ENCODE data around the gene ATP2A3.

ATP2A3 gene

DNA sequence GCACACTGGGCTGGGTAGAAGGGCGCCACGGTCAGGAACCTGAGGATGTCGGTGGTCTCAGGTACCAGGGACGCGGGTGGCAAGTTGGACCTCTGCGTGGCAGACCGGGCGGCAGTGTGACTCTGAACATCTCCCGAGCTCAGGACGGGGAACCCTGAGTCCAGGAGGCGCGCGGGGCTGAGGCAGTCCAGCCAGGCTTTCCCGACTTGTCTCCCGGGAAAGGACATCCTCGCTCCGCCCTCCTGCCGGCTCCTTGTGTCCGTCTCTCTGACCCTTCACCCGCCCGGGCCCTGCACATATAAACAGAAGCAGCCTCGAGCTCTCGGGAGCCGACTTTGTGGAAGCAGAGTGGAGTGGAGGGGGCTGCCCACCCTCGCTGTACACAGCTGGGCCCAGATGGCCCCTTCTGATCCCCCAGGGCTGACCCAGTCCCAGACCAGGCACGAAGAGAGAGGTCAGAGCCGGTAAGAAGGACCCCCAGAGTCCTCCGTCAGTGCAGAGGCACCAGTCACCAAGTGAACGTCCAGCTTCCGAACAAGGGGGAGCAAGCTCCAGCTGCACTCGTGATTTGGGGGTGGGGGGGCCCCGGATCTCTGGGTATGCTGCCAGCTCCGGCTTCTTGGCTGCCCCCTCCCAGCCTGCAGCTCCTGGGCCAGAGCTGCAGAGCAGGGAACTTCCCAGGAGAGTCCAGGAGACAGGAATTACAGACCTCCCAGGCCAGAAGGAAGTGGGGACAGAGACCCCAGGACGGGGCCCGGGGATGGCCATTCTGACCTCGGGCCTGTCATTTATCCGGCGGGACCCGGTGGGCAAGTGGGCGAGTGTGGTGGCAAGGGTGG is 39.5 kb downstream of the ATP2A3 start:
- no peak for DNase-seq (ENCODE audit: low read depth in 1 of 2, low spot score in 1 of 2)
- in situ Hi-C loops (cut with HindIII; ENCODE audit: low pct_unique_long_range_greater_than_20kb, low sequenced_read_pairs), result no loop called here
- TF ChIP-seq JUND (IDR thresholded peaks at IDR 0.05; ENCODE audit: low read depth), result no peak

DNA sequence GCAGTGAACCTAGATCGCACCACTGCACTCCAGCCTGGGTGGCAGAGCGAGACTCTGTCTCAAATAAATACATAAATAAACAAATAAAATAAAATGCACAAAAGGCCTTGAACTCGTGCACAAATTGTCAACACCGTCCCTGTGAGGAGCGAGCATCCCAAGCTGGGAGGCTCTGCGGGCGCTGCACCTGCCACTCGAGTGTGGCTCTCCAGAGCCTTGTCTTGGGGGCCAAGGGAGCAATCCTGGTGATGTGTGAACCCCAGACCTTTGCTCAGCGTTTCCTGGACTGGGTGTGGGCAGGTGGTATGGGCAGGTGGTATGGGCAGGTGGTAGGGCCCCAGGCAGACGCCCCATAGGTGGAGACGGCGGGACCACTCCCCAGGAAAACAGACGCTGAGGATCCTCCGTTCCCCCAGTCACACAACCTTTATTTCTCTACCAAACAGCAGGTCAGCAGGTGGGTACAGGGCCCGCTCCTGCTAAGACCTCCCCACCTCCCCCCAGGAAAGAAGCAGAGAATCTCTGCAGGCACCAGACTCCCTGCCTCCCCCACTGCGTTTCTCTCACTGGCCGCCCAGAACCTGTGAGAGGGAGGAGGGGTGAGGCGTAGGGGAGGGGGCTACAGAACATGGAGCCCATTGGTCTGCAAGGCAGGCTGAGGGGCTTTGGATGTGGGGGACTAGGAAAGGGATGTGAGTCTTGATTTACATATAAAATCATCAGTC is 40.6 kb downstream of the ATP2A3 start:
- in situ Hi-C loops (cut with HindIII; ENCODE audit: low pct_unique_long_range_greater_than_20kb, low sequenced_read_pairs), result no loop called here
- DNase-seq (ENCODE audit: low read depth in 1 of 2, low spot score in 1 of 2), result no peak
- no peak for TF ChIP-seq JUND (IDR thresholded peaks at IDR 0.05; ENCODE audit: low read depth)

DNA sequence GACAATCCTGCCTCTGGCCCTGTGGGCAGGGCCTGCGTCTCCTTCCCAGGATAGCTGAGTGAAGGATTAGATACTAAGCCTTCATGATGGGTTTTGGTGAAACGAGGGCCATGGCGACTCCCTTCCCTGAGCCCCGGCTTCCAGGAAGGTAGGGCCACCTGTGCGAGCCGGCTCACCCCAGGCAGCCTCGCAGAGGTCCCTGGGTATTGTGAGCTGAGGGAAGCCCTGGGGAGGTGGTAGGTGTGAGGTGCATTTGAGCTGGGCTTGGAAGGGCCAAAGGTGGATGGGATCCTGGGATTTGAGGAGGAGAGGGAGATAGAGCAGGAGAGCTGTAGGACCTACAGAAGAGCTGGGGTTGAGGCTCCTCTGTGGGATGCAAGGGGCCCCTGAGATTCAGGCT is 41.5 kb downstream of the ATP2A3 start:
- in situ Hi-C loops (cut with HindIII; ENCODE audit: low pct_unique_long_range_greater_than_20kb, low sequenced_read_pairs), result no loop called here
- no peak for TF ChIP-seq JUND (IDR thresholded peaks at IDR 0.05; ENCODE audit: low read depth)
- no peak for DNase-seq (ENCODE audit: low read depth in 1 of 2, low spot score in 1 of 2)

DNA sequence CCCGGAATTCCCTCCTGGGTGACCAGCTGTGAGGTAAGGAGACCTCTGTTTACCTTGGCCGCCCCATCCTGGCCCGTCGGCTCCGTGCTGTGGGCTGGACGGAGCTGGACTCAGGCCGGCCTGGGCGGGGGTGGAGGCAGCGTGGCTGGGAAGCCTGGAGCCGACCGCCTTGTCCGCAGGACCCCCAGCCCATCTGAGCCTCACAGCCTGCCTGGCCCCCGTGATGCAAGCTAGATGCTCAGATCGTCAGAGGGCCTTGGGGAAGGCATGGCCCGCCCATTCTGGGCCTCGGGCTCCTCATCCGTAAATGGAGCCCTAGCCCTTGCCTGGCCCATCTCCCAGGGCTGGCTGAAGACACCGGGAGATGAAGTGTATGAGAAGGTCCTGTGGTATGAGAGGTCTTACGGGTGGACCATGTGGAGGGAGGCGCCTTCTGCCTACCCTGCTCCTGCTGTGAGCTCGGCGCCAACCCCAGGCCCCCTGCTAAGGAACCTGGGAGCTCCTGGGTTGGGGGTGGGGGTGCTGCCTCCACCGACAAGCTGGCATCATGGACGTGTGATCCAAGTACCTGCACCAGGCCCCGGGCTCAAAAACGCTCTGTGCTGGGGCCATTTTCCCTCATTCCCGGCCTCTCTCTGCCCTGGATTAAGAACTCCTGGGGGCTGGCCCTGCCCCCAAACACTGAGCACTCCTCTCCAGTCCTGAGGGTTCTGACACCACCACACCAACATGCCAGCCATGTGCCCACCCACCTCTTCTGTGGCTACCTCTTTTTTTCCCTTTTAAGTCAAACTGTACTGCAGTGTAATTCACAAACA is 42.5 kb downstream of the ATP2A3 start:
- DNase-seq (ENCODE audit: low read depth in 1 of 2, low spot score in 1 of 2), result no peak
- TF ChIP-seq JUND (IDR thresholded peaks at IDR 0.05; ENCODE audit: low read depth), result no peak
- in situ Hi-C loops (cut with HindIII; ENCODE audit: low pct_unique_long_range_greater_than_20kb, low sequenced_read_pairs), result no loop called here

DNA sequence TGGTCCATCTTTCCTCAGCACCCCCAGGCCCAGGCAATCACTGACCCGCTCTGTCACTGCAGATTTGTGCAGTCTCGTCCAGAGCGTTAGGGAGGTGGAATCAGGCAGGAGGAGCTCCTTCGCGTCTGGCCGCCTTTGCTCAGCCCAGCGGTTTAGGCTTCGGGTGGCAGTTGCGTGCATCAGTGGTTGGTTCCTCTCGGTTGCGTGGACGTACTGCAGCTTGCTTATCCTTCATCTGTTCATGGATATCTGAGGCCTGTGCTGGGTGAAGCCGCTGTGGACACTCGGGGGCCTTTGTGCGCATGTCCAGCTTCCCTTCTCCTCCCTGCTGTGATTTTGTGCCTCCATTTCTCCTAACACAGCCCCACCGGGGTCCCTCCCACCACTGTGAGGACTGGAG is 43.2 kb downstream of the ATP2A3 start:
- no peak for TF ChIP-seq JUND (IDR thresholded peaks at IDR 0.05; ENCODE audit: low read depth)
- in situ Hi-C loops (cut with HindIII; ENCODE audit: low pct_unique_long_range_greater_than_20kb, low sequenced_read_pairs), result no loop called here
- DNase-seq (ENCODE audit: low read depth in 1 of 2, low spot score in 1 of 2), result no peak

DNA sequence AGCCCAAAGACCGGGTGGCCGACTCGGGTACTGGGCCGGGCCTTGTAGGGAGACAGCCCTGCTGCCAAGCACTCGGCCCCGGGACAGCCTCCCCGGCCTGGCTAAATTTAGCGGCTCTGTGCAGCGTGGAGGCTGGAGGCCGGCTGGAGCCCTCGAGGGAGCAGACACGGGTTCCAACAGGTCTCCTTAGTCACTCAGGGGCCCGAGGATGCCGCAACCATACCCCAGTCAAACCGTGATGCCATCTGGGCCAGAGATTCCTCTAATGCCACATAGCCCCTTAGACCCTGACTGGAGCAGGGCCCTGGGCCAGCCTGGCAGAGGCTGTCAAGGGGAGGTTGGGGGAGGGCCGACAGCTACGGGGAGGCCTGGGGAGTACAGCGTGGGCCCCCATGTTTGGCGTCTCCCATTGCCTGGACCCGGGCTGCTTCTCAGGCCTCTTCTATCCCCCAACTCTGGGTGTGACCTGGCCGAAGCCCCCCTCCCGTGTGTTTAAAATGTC is 45.1 kb downstream of the ATP2A3 start:
- in situ Hi-C loops (cut with HindIII; ENCODE audit: low pct_unique_long_range_greater_than_20kb, low sequenced_read_pairs), result no loop called here
- TF ChIP-seq JUND (IDR thresholded peaks at IDR 0.05; ENCODE audit: low read depth), result no peak
- DNase-seq (ENCODE audit: low read depth in 1 of 2, low spot score in 1 of 2), result no peak

DNA sequence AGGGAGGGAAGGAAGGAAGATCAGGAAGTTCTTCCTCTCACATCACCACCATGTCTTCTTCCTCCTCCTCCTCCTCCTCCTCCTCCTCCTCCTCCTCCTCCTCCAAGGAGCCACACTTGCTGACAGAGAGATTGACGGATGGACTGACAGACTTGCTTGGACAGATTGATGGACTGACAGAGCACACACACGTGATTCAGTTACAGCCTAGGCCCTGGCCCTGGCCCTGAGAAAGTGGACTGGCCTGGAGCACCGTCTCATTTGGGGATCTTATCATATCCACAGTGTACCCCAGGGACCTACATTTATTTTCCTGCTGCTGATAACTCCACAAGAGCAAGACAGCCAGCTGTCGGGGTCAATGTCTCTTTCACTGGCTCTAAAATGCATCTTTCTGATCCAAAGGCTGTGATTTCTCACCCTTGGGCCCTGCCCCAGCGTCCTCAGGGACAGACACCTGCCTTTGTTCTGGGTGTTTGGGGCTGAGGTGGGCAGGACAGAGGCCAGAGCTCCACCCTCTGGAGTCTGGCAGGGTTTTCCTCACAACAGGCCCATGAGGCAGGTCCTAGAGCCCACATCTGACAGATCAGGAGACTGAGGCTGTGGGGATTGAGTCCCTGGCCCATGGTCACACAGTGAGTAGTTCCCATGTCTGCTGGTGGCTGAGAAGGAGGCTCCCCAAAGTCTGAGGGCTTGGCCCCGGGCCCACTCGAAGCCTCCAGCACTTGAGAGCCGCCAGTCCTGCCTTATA is 45.7 kb downstream of the ATP2A3 start:
- no peak for TF ChIP-seq JUND (IDR thresholded peaks at IDR 0.05; ENCODE audit: low read depth)
- in situ Hi-C loops (cut with HindIII; ENCODE audit: low pct_unique_long_range_greater_than_20kb, low sequenced_read_pairs), result no loop called here

DNA sequence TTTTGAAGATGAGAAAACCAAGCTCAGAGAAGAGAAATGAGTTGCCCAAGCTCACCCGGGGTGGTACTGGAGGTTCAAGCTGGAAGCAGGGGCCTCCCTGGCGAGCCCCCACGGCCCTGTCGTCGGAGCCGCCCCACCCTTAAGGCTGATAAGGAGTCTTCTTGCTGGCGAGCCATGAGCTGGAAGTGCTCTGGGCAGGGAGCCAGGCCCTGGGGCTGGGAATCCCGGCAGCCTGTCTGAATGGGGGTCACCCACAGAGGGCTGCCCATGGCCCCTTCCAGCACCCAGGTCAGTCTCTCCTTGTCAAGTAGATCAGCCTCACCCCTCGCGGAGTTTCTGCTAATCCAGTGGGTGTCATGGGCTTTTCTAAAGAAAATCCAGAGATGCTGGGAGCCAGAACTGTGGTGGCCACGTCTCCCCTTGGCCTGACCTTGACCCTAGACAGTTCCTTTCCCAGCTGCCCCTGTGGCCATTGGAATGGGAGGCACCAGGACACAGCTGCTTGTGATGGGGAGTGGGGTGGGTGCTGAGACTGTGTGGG is 46.8 kb downstream of the ATP2A3 start:
- DNase-seq (ENCODE audit: low read depth in 1 of 2, low spot score in 1 of 2), result no peak
- in situ Hi-C loops (cut with HindIII; ENCODE audit: low pct_unique_long_range_greater_than_20kb, low sequenced_read_pairs), result no loop called here
- no peak for TF ChIP-seq JUND (IDR thresholded peaks at IDR 0.05; ENCODE audit: low read depth)

More for the DNA sequence above, 45.7 kb downstream of the ATP2A3 start:
- no peak for DNase-seq (ENCODE audit: low read depth in 1 of 2, low spot score in 1 of 2)

DNA sequence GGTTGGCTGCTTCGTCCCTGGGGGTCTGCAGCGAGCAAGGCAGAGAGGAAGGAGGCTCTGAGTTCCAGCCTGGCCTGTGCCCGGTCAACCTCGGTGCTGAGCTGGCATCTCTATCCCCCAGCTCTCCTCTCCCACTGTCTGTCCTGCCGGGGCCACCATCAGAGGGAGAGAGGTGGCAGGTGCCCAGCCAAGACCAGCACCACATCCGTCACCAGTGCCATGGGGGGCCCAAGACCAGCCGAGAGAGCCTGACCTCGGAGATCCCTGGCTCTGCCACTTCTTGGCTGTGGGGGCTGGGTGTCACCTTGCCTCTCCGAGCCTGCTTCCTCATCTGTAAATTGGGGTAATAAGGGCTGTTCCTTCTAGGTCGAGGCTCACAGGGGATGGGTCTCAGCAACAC is 47.4 kb downstream of the ATP2A3 start:
- in situ Hi-C loops (cut with HindIII; ENCODE audit: low pct_unique_long_range_greater_than_20kb, low sequenced_read_pairs), result no loop called here
- no peak for TF ChIP-seq JUND (IDR thresholded peaks at IDR 0.05; ENCODE audit: low read depth)
- no peak for DNase-seq (ENCODE audit: low read depth in 1 of 2, low spot score in 1 of 2)

DNA sequence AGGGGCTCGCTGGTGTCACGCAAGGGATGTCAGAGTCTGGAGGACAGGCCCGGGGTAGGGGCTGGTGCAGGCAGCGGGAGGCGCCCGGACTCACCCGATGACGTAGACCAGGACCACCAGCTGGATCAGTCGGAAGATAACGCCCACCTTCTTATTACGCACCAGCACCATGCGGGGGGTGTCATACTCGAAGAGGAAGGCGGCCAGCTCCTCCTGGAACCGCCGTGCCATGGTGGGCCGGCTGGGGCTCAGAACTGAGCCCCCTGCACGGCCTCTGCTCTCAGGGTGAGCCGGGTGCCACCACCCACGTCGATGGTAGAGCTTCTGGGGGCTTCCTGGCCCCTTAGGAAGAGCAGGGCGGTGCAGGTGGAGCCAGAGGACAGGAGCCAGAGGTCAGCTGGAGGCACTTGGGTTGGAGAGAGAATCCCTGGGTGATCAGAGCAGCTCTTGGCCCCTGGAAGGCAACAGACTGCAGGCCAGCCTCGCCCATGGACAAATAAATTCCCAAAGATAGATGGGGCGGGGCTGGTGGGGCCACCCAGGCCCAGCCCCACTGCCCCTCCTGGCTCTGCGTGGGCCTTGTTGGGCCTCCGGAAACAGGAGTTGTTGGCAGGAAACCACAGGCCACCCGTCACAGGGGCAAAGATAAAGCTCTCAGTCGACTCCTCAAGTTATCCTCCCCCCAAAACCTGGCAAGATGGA is 48.1 kb downstream of the ATP2A3 start, which contains the start of gene P2RX1:
TSS of gene P2RX1 (minus strand) at position 471 of the 702 bp plus-strand sequence. CDS start at position 231, 240 bp downstream.
- TF ChIP-seq JUND (IDR thresholded peaks at IDR 0.05; ENCODE audit: low read depth), result no peak
- DNase-seq (ENCODE audit: low read depth in 1 of 2, low spot score in 1 of 2), result no peak
- in situ Hi-C loops (cut with HindIII; ENCODE audit: low pct_unique_long_range_greater_than_20kb, low sequenced_read_pairs), result no loop called here

DNA sequence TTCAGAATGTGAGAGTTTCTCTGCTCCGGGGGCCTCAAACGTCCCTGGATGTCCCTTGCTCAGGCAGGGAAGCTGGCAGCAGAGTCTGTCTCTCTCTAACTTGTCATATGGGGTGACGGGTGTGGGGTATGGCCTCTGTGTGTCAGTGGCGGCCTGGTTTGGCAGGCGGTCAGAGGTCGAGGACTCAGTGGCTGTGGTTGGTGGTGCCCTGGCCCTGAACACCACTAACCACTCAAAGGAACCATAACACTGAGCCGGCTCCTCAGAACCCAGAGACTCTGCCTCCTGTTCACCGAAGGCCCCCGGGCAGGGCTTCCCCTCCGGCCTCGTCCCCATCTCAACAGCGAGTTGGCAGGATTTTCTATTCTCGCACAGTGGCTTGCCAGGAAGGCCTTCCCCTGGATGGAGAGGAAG is 48.6 kb downstream of the ATP2A3 start:
- no peak for TF ChIP-seq JUND (IDR thresholded peaks at IDR 0.05; ENCODE audit: low read depth)
- DNase-seq (ENCODE audit: low read depth in 1 of 2, low spot score in 1 of 2), result no peak
- in situ Hi-C loops (cut with HindIII; ENCODE audit: low pct_unique_long_range_greater_than_20kb, low sequenced_read_pairs), result no loop called here

Data from T47D (cell line).